Erythroblast (primary cell): Measurements from ENCODE around the gene SSR3.
"Not testable (repeated sequence)": the region's sequence is repeated elsewhere in the genome, so short reads cannot be mapped to it uniquely, and the experiment has no call there.

Experiments used
- GATA1 ChIP-seq: IDR thresholded peaks from 2 replicates; pipeline ENCODE4 v1.6.1; 2011; ENCODE audit warnings: low read depth, mild to moderate bottlenecking, control low read depth, low read length, moderate library complexity
- POLR2A ChIP-seq: IDR thresholded peaks from 2 replicates; pipeline ENCODE4 v1.6.1; 2011; ENCODE audit warnings: mild to moderate bottlenecking, low read length

DNA sequence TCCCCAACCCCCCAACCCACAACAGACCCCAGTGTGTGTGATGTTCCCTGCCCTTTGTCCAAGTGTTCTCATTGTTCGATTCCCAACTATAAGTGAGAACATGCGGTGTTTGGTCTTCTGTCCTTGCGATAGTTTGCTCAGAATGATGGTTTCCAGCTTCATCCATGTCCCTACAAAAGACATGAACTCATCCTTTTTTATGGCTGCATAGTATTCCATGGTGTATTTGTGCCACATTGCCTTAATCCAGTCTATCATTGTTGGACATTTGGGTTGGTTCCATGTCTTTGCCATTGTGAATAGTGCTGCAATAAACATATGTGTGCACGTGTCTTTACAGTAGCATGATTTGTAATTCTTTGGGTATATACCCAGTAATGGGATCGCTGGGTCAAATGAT lies 34.9 kb upstream of the SSR3 start:
- TF ChIP-seq POLR2A, GATA1: not testable (repeated sequence)
